SK-N-SH treated with all-trans-retinoic acid at 6 μM for 48 hours (cell line): ENCODE results near the gene POU2F3.

ENCODE experiments used
- ATAC-seq: fragments of 200-7000 bp; cut with Tn5 transposase; 3 replicates; pipeline ENCODE4 v1.9.1; 2020; ENCODE audit warnings: mild to moderate bottlenecking, moderate library complexity
- ARNTL ChIP-seq: fragments of 450-650 bp; formaldehyde crosslinking; IDR thresholded peaks from 2 replicates; pipeline ENCODE4 v1.5.0; 2020; ENCODE audit warnings: low read depth, mild to moderate bottlenecking, moderate library complexity, borderline replicate concordance
- BACH2 ChIP-seq: fragments of 250-450 bp; sonication (Bioruptor Pico); IDR thresholded peaks from 2 replicates; pipeline ENCODE4 v1.9.0; 2021; ENCODE audit warnings: mild to moderate bottlenecking, borderline replicate concordance
- CSDC2 ChIP-seq: fragments of 250-450 bp; sonication (Bioruptor Pico); IDR thresholded peaks from 2 replicates; pipeline ENCODE4 v1.5.0; 2020; ENCODE audit warnings: mild to moderate bottlenecking, moderate library complexity
- ESRRG ChIP-seq: fragments of 250-450 bp; sonication (Bioruptor Pico); IDR thresholded peaks from 2 replicates; pipeline ENCODE4 v1.6.1; 2021; ENCODE audit warnings: mild to moderate bottlenecking
- GLIS3 ChIP-seq: fragments of 250-450 bp; sonication (Bioruptor Pico); IDR thresholded peaks from 2 replicates; pipeline ENCODE4 v1.5.0; 2020; ENCODE audit warnings: mild to moderate bottlenecking, moderate library complexity
- ISL1 ChIP-seq: fragments of 250-450 bp; sonication (Bioruptor Pico); IDR thresholded peaks from 2 replicates; pipeline ENCODE4 v2.1.2; 2022; ENCODE audit warnings: mild to moderate bottlenecking, moderate library complexity
- OSR1 ChIP-seq: fragments of 250-450 bp; sonication (Bioruptor Pico); IDR thresholded peaks from 2 replicates; pipeline ENCODE4 v1.8.0; 2022; ENCODE audit warnings: moderate library complexity, mild to moderate bottlenecking, inconsistent platforms
- PPARA ChIP-seq: fragments of 250-450 bp; sonication (Bioruptor Pico); IDR thresholded peaks from 2 replicates; pipeline ENCODE4 v1.5.0; 2020; ENCODE audit warnings: mild to moderate bottlenecking, borderline replicate concordance
- RARB ChIP-seq: fragments of 250-450 bp; sonication (Bioruptor Pico); IDR thresholded peaks from 2 replicates; pipeline ENCODE4 v1.8.0; 2021; ENCODE audit warnings: mild to moderate bottlenecking, moderate library complexity
- SNAI2 ChIP-seq: fragments of 250-450 bp; sonication (Bioruptor Pico); IDR thresholded peaks from 2 replicates; pipeline ENCODE4 v1.5.0; 2020; ENCODE audit warnings: mild to moderate bottlenecking, moderate library complexity
- TCF4 ChIP-seq: fragments of 250-450 bp; sonication (Bioruptor Pico); IDR thresholded peaks from 2 replicates; pipeline ENCODE4 v1.8.0; 2021; ENCODE audit warnings: mild to moderate bottlenecking, moderate library complexity, borderline replicate concordance
- TOX ChIP-seq: fragments of 250-450 bp; sonication (Bioruptor Pico); IDR thresholded peaks from 2 replicates; pipeline ENCODE4 v1.8.0; 2021; ENCODE audit warnings: mild to moderate bottlenecking, moderate library complexity, borderline replicate concordance
- TSHZ2 ChIP-seq: fragments of 250-450 bp; sonication (Bioruptor Pico); IDR thresholded peaks from 2 replicates; pipeline ENCODE4 v1.5.0; 2020; ENCODE audit warnings: mild to moderate bottlenecking, moderate library complexity
- ZC3H10 ChIP-seq: fragments of 250-450 bp; sonication (Bioruptor Pico); IDR thresholded peaks from 2 replicates; pipeline ENCODE4 v1.5.1; 2021; ENCODE audit warnings: mild to moderate bottlenecking, moderate library complexity
- ZFP3 ChIP-seq: fragments of 250-450 bp; sonication (Bioruptor Pico); IDR thresholded peaks from 2 replicates; pipeline ENCODE4 v1.5.0; 2020; ENCODE audit warnings: mild to moderate bottlenecking, moderate library complexity
- ZNF565 ChIP-seq: fragments of 450-650 bp; formaldehyde crosslinking; conservative IDR thresholded peaks from 2 replicates; pipeline ENCODE4 v1.5.0; 2020; ENCODE audit warnings: low read depth, mild to moderate bottlenecking, moderate library complexity
- ZNF70 ChIP-seq: fragments of 450-650 bp; formaldehyde crosslinking; IDR thresholded peaks from 2 replicates; pipeline ENCODE4 v1.5.0; 2020; ENCODE audit warnings: mild to moderate bottlenecking, moderate library complexity
- ZNF8 ChIP-seq: fragments of 450-650 bp; formaldehyde crosslinking; IDR thresholded peaks from 2 replicates; pipeline ENCODE4 v1.5.0; 2020; ENCODE audit warnings: mild to moderate bottlenecking, moderate library complexity
- TF ChIP-seq, protein P1 (sequence below): fragments of 250-450 bp; sonication (Bioruptor Pico); IDR thresholded peaks from 2 replicates; pipeline ENCODE4 v1.8.0; 2021; ENCODE audit warnings: low read depth, mild to moderate bottlenecking, moderate library complexity, borderline replicate concordance
- TF ChIP-seq, protein P2 (sequence below): fragments of 250-450 bp; sonication (Bioruptor Pico); IDR thresholded peaks from 2 replicates; pipeline ENCODE4 v1.5.1; 2020; ENCODE audit warnings: low read depth, mild to moderate bottlenecking, moderate library complexity
- TF ChIP-seq, protein P3 (sequence below): fragments of 250-450 bp; sonication (Bioruptor Pico); IDR thresholded peaks from 2 replicates; pipeline ENCODE4 v1.5.1; 2021; ENCODE audit warnings: mild to moderate bottlenecking, moderate library complexity

The POU2F3 gene

DNA sequence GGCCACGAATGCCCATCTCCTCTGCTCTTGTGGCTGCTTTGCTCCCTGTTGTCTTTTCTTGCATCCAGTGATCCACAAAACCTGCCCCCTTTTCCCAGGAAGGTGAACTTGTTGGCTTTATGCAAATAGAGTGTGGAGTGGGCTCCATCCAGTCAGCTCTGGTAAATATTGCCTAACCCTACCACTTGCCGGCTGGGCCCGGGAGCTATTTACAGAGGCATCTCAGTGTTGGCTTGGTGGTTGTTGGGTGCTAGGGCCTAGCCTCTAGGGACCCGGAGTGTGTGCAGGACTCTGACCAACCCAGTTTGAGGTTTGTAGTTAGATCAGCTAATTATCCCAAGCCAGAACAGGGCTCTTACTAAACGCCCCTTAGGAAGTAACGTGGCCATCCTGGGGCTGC is 44.3 kb downstream of the POU2F3 start:
- TF ChIP-seq ISL1 (no peak), ZNF70 (CRISPR knock-in tag) (no peak), SNAI2 (CRISPR knock-in tag) (no peak), ZFP3 (CRISPR knock-in tag) (no peak), ARNTL (CRISPR knock-in tag) (no peak), TSHZ2 (CRISPR knock-in tag) (no peak), TOX (CRISPR knock-in tag) (no peak), ZNF565 (no peak), ESRRG (no peak), ZC3H10 (CRISPR knock-in tag) (no peak), BACH2 (CRISPR knock-in tag) (no peak), RARB (CRISPR knock-in tag) (no peak), GLIS3 (CRISPR knock-in tag) (no peak), ZNF8 (CRISPR knock-in tag) (no peak), OSR1 (no peak)
- TF ChIP-seq, protein P1, sequence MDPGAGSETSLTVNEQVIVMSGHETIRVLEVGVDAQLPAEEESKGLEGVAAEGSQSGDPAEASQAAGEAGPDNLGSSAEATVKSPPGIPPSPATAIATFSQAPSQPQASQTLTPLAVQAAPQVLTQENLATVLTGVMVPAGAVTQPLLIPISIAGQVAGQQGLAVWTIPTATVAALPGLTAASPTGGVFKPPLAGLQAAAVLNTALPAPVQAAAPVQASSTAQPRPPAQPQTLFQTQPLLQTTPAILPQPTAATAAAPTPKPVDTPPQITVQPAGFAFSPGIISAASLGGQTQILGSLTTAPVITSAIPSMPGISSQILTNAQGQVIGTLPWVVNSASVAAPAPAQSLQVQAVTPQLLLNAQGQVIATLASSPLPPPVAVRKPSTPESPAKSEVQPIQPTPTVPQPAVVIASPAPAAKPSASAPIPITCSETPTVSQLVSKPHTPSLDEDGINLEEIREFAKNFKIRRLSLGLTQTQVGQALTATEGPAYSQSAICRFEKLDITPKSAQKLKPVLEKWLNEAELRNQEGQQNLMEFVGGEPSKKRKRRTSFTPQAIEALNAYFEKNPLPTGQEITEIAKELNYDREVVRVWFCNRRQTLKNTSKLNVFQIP (CRISPR knock-in tag) = no peak
- TF ChIP-seq, protein P2, sequence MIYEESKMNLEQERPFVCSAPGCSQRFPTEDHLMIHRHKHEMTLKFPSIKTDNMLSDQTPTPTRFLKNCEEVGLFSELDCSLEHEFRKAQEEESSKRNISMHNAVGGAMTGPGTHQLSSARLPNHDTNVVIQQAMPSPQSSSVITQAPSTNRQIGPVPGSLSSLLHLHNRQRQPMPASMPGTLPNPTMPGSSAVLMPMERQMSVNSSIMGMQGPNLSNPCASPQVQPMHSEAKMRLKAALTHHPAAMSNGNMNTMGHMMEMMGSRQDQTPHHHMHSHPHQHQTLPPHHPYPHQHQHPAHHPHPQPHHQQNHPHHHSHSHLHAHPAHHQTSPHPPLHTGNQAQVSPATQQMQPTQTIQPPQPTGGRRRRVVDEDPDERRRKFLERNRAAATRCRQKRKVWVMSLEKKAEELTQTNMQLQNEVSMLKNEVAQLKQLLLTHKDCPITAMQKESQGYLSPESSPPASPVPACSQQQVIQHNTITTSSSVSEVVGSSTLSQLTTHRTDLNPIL = no peak
- TF ChIP-seq, protein P3, sequence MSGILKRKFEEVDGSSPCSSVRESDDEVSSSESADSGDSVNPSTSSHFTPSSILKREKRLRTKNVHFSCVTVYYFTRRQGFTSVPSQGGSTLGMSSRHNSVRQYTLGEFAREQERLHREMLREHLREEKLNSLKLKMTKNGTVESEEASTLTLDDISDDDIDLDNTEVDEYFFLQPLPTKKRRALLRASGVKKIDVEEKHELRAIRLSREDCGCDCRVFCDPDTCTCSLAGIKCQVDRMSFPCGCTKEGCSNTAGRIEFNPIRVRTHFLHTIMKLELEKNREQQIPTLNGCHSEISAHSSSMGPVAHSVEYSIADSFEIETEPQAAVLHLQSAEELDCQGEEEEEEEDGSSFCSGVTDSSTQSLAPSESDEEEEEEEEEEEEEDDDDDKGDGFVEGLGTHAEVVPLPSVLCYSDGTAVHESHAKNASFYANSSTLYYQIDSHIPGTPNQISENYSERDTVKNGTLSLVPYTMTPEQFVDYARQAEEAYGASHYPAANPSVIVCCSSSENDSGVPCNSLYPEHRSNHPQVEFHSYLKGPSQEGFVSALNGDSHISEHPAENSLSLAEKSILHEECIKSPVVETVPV (CRISPR knock-in tag) = no peak
- TF ChIP-seq, all 23 proteins: peak for 0
- no peak for ATAC-seq

DNA sequence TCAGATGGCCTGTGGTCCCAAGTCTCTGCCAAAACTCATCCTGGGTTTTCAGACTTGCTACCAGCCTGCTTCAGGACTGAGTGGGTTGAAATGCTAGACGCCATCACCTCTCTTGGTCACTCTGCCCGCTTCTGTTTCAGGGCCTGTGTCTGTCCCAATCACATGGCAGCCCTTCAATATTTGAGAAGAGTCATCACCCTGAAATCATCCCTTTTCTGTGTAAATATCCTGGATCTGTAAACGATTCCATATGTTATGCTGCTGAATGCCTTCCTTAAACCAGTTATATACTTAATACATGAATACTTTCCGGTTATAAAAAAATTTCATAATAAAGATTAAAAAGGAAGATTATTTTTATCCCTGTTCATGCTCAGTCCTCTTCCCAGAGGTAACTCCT is 45.3 kb downstream of the POU2F3 start:
- TF ChIP-seq ZNF70 (CRISPR knock-in tag) (no peak), ZNF8 (CRISPR knock-in tag) (no peak), TCF4 (CRISPR knock-in tag) (peak; percentile 65)
- ATAC-seq = peak; percentile 68

DNA sequence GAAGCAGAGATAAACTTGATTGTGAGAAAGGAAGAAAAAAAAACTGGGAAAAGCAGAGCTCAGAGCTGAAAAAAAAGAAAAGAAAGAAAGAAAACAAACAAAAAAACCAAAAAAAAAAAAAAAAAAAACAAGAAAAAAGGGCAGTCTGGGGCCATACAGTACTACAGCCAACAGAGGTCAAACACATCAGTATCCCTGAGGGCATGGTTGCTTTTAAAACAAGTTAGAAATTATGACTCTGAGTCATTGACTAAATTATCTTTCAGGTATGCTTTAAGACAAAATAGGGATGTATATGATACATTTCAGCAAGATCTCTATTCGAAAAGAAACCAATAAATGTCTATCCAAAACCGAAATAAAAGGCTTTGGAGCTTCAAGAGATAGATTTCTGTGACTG is 48.1 kb downstream of the POU2F3 start:
- TF ChIP-seq ZNF8 (CRISPR knock-in tag) = no peak
- no peak for TF ChIP-seq GLIS3 (CRISPR knock-in tag)
- no peak for TF ChIP-seq CSDC2
- TF ChIP-seq, protein P1 (CRISPR knock-in tag) = no peak
- TF ChIP-seq PPARA (CRISPR knock-in tag) = no peak
- TF ChIP-seq, protein P3 (CRISPR knock-in tag) = no peak
- no peak for TF ChIP-seq TSHZ2 (CRISPR knock-in tag)
- TF ChIP-seq BACH2 (CRISPR knock-in tag) = no peak
- ATAC-seq = no peak
